Gastrocnemius medialis (tissue), 4 donors: Measurements from ENCODE around the gene KLHL13.

Experiments used
- CTCF ChIP-seq, 5 experiments: fragments of 450-650 bp in 3 of 5; fragments of 200-600 bp in 2 of 5; sonication (generic) in 2 of 5; IDR thresholded peaks in 4 of 5; conservative IDR thresholded peaks in 1 of 5; 1 replicate in 4 of 5; 2 replicates in 1 of 5; pipeline ENCODE4 v1.5.1; 2016 to 2019; ENCODE audit warnings: antibody characterized with exemption in 5 of 5, mild to moderate bottlenecking in 3 of 5, moderate library complexity in 3 of 5
- POLR2A ChIP-seq, 2 donors: fragments of 450-650 bp; IDR thresholded peaks; one replicate each; pipeline ENCODE4 v1.6.1; 2017; ENCODE audit warnings: antibody characterized with exemption in 2 of 2, mild to moderate bottlenecking in 2 of 2, moderate library complexity in 2 of 2

DNA sequence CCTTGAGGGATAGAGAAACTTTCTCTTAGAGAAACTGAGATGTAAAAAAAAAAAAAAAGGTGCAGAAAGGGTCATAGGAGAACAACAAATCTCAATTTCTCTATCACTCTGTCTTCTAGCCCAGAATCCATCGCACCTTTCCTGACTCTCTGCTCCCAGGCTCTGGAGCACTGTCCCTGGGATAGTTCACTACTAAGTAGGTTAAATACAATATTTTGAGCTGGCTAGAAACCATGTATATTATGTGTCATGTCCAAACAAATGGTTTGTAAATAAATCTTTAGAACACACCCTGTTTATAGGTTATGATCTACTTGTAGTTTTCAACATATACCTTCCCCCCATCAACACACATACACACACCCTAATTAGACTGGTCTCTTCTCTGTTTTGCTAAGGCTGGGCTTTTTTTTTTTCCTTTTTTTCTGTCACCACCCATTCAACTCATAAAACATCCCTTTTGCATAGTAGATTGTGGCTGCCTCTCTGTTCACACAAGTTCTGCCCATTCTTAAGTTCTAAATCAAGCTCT, 124.4 kb downstream of the KLHL13 start:
- TF ChIP-seq CTCF (IDR thresholded peaks at IDR 0.05 in 4 of 5, conservative IDR thresholded peaks at IDR 0.05 in 1 of 5): no peak
- no peak for TF ChIP-seq POLR2A (IDR thresholded peaks at IDR 0.05)
